ENCODE data around the gene MATCAP1.

GRCh38 chr16:67228034-67228785 is 44.4 kb upstream of the MATCAP1 start:
- TF ChIP-seq CTCF (IDR thresholded peaks at IDR 0.05; ENCODE audit: insufficient read depth, low read length), result no peak
- no peak for TF ChIP-seq REST (IDR thresholded peaks at IDR 0.05; ENCODE audit: insufficient replicate concordance, low read depth)
- TF ChIP-seq POLR2AphosphoS5 (IDR thresholded peaks at IDR 0.05; ENCODE audit: low read depth), result no peak
- TF ChIP-seq SPI1 (IDR thresholded peaks at IDR 0.05; ENCODE audit: borderline replicate concordance, low read depth), result no peak

Data from HL-60 (cell line).